ENCODE data around the gene FABP3. TPM values are rescaled to one million over a fixed set of nuclear protein-coding genes. Genes with fewer than 3 reads are reported as not detected.

The FABP3 gene
- total and polyA plus RNA-seq, 10 of the 15 experiments (the other 5 are each of a cell fraction or from before 2014, with no cell fraction given): 0.36 to 1.2 (median 0.67) TPM; not detected in 2

- Histone ChIP-seq H3K27ac (ENCODE audit: control insufficient read depth, insufficient read depth) (no peak overlapping the region), H3K36me3 (ENCODE audit: control insufficient read depth in 2 of 2, insufficient read depth in 2 of 2, low read length in 1 of 2) (no peaks in the 10 kb centered on the region), H4K20me1 (ENCODE audit: control insufficient read depth, insufficient read depth) (no peaks in the 10 kb centered on the region; the same call in 1 of the 2 replicates), H3K79me2 (ENCODE audit: control insufficient read depth, insufficient read depth, low read length) (no peaks in the 10 kb centered on the region), H3K4me2 (ENCODE audit: control insufficient read depth, insufficient read depth) (no peak overlapping the region), H3K4me3 (no peak overlapping the region), H3K4me1 (ENCODE audit: control insufficient read depth, insufficient read depth, low read length) (peaks cover 5% of the 10 kb centered on the region; the same call in 1 of the 2 replicates), H3K27me3 (replicated peaks in 1 of 2; ENCODE audit: control insufficient read depth in 2 of 2, insufficient read depth in 2 of 2, low read length in 1 of 2) (peaks cover 2 to 4% of the 10 kb centered on the region in 2 experiments; a peak in 2 of 4 replicates), H3K9me3 (replicated peaks; ENCODE audit: control insufficient read depth, insufficient read depth, low read length) (no peaks in the 10 kb centered on the region), H2AFZ (ENCODE audit: control insufficient read depth, low read depth, low read length) (no peak overlapping the region), H3K9ac (ENCODE audit: control insufficient read depth, insufficient read depth, low read length) (no peak overlapping the region)
- no peak for ATAC-seq
- FAIRE-seq: no peak
- no peak for TF ChIP-seq CEBPZ (IDR thresholded peaks at IDR 0.05; ENCODE audit: low read depth, low read length)
- TF ChIP-seq RELA (IDR thresholded peaks at IDR 0.05; ENCODE audit: borderline replicate concordance, partially characterized antibody): no peak
- no peak for TF ChIP-seq NFIC (IDR thresholded peaks at IDR 0.05; ENCODE audit: low read depth, low read length)
- TF ChIP-seq GABPA (IDR thresholded peaks at IDR 0.05; ENCODE audit: low read depth): no peak
- no peak for TF ChIP-seq HDAC2 (IDR thresholded peaks at IDR 0.05)
- no peak for TF ChIP-seq SP1 (IDR thresholded peaks at IDR 0.05; ENCODE audit: low read depth, low read length)
- TF ChIP-seq CHD2 (IDR thresholded peaks at IDR 0.05; ENCODE audit: borderline replicate concordance, low read depth, low read length): no peak
- TF ChIP-seq EP300 (IDR thresholded peaks at IDR 0.05; ENCODE audit: borderline replicate concordance in 1 of 2, control insufficient read depth in 1 of 2, low read depth in 2 of 2, low read length in 2 of 2): no peak
- TF ChIP-seq KDM1A (IDR thresholded peaks at IDR 0.05; ENCODE audit: borderline replicate concordance): no peak
- TF ChIP-seq CHD4 (IDR thresholded peaks at IDR 0.05): no peak
- ChIA-PET RAD21 (ENCODE audit: unreplicated experiment) (interaction anchor here (0.9 kb wide), 1 partner anchor 381 kb away, joined by 3 read pairs; no protein-coding TSS in a partner anchor), CTCF (interaction anchor here (0.5 to 5.7 kb wide), 5 partner anchors 12 to 614 kb away, joined by 3 to 39 read pairs (median 4); partner anchors contain the start of gene FABP3), SMC1A (ENCODE audit: uncharacterized antibody, unreplicated experiment) (interaction anchor here (1.3 kb wide), 1 partner anchor 14 kb away, joined by 4 read pairs; no protein-coding TSS in a partner anchor), POLR2A (no interaction called here)
- no peak for DNase-seq (ENCODE audit: low read depth, low spot score)
- in situ Hi-C loops (cut with MboI) (no loop called here), intact Hi-C loops (cut with micrococcal nuclease; ENCODE audit: unreplicated experiment) (no loop called here)
- 36% methylated on average over 5 of the region's 5 CpGs for WGBS (ENCODE audit: insufficient coverage, insufficient replicate concordance, low lambda C conversion rate, missing lambda C conversion rate)
- no TSS peak for BruUV-seq (replicated peaks)
Measured at GRCh38 chr1:31408788-31409318, 36.0 kb upstream of the FABP3 start.

Data from GM12878 (cell line).